Measurements from ENCODE around the gene EXD2. TPM values are rescaled to one million over a fixed set of nuclear protein-coding genes. Genes with fewer than 3 reads are reported as not detected.

EXD2 gene, protein sequence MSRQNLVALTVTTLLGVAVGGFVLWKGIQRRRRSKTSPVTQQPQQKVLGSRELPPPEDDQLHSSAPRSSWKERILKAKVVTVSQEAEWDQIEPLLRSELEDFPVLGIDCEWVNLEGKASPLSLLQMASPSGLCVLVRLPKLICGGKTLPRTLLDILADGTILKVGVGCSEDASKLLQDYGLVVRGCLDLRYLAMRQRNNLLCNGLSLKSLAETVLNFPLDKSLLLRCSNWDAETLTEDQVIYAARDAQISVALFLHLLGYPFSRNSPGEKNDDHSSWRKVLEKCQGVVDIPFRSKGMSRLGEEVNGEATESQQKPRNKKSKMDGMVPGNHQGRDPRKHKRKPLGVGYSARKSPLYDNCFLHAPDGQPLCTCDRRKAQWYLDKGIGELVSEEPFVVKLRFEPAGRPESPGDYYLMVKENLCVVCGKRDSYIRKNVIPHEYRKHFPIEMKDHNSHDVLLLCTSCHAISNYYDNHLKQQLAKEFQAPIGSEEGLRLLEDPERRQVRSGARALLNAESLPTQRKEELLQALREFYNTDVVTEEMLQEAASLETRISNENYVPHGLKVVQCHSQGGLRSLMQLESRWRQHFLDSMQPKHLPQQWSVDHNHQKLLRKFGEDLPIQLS
- total RNA-seq = 16.5 TPM
- long read RNA-seq, partial matches to known transcripts = 5 of 27 reads
- long read RNA-seq, other reads (novel, unspliced or antisense) = 20 of 27 reads

DNA sequence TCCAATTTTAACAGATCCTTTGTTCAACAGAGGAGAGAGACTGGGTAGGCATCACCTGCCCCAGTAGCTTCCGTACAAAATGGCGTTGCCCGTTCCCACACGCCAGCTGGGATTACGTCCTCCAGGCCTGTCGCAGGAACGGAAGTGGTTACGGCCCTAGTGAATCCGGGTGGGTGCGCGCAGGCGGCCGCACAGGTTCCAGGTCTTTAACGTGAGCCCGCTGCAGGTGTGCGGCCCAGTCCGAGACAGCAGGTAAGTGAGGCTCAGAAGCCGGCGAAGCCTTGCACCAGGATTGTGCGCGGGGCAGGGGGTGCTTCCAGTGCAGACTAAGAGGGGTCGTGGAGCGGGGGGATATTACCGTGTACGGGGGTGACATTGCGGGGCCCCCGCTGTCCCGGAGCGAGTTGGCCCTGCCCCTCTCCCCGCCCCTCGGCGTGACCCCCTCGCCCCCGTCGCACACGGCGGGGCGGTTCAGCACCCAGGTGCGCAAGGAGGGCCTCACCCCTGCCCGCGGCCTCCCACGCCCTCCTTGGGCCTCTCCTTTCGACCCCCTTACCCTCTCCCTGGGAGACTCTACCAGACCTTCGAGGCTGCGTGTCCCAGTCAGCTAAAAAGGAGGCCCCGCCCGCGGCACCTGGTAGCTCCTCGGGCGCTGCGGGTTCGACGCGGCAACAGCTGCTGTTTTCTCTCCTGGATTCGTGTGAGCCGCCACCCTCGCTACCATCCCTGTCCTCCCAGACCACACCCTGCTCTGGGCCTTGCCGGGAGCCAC, at the start of gene EXD2:
EXD2 (plus strand) TSS at position 159 of the 772 bp plus-strand sequence. CDS start 17,973 bp downstream, outside the sequence.
- H3K36me3 ChIP-seq = no peaks in the 10 kb centered on the region
- no peaks in the 10 kb centered on the region for H3K9me3 ChIP-seq (replicated peaks)
- H3K27me3 ChIP-seq (ENCODE audit: low read depth) = no peaks in the 10 kb centered on the region
- peak within 1 kb of the TSS; percentile 84 for H3K27ac ChIP-seq (replicated peaks)
- DNase-seq = peak; percentile 87
- intact Hi-C loops (cut with micrococcal nuclease) = no loop called here
- H3K4me3 ChIP-seq = peak within 1 kb of the TSS; percentile 99
- H3K4me1 ChIP-seq = peaks cover 15% of the 10 kb centered on the region
- TF ChIP-seq, protein P1, sequence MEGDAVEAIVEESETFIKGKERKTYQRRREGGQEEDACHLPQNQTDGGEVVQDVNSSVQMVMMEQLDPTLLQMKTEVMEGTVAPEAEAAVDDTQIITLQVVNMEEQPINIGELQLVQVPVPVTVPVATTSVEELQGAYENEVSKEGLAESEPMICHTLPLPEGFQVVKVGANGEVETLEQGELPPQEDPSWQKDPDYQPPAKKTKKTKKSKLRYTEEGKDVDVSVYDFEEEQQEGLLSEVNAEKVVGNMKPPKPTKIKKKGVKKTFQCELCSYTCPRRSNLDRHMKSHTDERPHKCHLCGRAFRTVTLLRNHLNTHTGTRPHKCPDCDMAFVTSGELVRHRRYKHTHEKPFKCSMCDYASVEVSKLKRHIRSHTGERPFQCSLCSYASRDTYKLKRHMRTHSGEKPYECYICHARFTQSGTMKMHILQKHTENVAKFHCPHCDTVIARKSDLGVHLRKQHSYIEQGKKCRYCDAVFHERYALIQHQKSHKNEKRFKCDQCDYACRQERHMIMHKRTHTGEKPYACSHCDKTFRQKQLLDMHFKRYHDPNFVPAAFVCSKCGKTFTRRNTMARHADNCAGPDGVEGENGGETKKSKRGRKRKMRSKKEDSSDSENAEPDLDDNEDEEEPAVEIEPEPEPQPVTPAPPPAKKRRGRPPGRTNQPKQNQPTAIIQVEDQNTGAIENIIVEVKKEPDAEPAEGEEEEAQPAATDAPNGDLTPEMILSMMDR (IDR thresholded peaks at IDR 0.05; ENCODE audit: borderline replicate concordance) = no peak

DNA sequence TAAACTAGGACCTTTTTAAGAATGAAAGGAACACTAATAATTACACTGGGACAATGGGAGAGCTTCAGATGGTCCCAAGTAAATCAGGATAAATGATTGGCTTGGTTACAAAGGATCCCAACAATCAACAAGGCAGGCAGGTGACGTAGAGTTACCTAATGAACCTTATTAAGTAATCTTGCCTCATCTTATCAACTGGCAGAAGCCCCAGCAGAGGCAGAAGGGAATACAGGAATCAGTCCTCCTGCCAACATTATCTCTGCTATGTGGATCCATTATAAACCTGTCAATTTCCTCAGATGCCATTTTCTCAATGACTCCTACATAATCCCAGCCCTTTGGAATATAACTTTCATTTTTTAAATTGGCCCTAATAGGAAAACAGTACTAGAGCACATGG, 49.7 kb upstream of the EXD2 start:
- intact Hi-C loops (cut with micrococcal nuclease) = no loop called here
- no peaks in the 10 kb centered on the region for H3K9me3 ChIP-seq (replicated peaks)
- peaks cover 57% of the 10 kb centered on the region for H3K4me1 ChIP-seq
- DNase-seq = no peak
- H3K27me3 ChIP-seq (ENCODE audit: low read depth) = no peaks in the 10 kb centered on the region
- H3K27ac ChIP-seq (replicated peaks) = no peak overlapping the region
- no peak overlapping the region for H3K4me3 ChIP-seq
- TF ChIP-seq, protein P1 (IDR thresholded peaks at IDR 0.05; ENCODE audit: borderline replicate concordance) = no peak
- H3K36me3 ChIP-seq = peaks cover 6% of the 10 kb centered on the region

DNA sequence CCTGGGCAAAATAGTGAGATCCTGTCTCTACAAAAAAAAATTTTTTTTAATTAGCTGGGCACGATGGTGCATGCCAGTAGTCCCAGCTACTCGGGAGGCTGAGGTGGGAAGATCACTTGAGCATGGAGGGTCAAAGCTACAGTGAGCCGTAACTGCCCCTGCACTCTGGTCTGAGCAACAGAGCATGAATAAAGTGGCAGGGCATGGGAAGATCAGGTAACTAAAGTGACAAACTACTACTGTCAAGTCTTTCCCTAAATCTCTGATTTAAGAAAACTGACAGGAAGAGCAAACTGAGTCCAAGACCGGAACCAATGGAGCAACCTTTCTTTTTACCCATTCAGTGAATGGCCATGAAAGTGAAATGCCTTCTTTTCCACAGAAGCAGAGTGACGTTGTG, 49.2 kb upstream of the EXD2 start:
- TF ChIP-seq, protein P1 (IDR thresholded peaks at IDR 0.05; ENCODE audit: borderline replicate concordance) = no peak
- Histone ChIP-seq H3K27me3 (ENCODE audit: low read depth) (no peaks in the 10 kb centered on the region), H3K9me3 (replicated peaks) (no peaks in the 10 kb centered on the region), H3K27ac (replicated peaks) (no peak overlapping the region), H3K4me3 (no peak overlapping the region), H3K36me3 (peaks cover 6% of the 10 kb centered on the region), H3K4me1 (peaks cover 61% of the 10 kb centered on the region)
- no peak for DNase-seq
- intact Hi-C loops (cut with micrococcal nuclease) = no loop called here

DNA sequence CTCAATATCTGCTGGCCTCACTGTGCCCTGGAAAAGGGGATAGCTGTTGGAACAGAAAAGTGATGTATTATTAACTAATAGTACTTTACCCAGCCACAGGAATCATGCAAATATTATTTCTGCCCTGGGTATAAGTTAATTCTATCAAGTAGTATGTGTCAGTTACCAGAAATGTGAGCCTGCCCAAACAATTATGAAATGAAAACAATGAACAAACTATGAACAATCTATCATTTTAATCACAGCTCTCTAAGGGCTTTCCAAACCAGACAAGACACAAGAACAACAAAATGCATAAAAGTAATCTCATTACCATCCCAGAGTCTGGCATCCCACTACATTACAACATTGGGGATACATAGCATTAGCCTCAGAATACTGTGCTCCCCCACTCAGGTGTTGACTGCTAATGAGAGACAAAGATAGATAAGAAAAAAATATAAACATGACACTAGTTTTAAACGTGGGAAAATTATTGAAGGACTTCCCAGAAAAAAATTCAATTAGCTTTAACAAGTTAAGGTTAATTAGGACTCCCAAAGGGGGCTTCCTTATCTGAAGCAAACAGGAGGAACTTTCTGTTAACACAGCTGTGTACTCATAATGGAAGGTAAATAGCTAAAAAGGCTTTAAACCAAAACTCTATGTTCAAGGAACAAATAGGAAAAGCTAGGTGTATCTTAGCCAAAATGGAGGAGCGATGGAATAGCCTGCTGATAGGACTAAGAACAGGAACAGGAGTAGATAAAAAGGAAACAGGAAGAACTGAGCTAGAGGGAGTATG, 41.6 kb upstream of the EXD2 start:
- intact Hi-C loops (cut with micrococcal nuclease) = no loop called here
- Histone ChIP-seq H3K27ac (replicated peaks) (peak overlapping the region; percentile 96), H3K36me3 (peaks cover 13% of the 10 kb centered on the region), H3K27me3 (ENCODE audit: low read depth) (no peaks in the 10 kb centered on the region), H3K4me3 (no peak overlapping the region), H3K9me3 (replicated peaks) (no peaks in the 10 kb centered on the region), H3K4me1 (peaks cover 73% of the 10 kb centered on the region)
- no peak for DNase-seq
- TF ChIP-seq, protein P1 (IDR thresholded peaks at IDR 0.05; ENCODE audit: borderline replicate concordance) = no peak

Data from left ventricle myocardium inferior (tissue), 1 donor.